Activated B cell treated with CpG ODN at 0.5 μM for 24 hours (primary cell): ENCODE results near the gene CD83. TPM values are rescaled to one million over a fixed set of nuclear protein-coding genes. Genes with fewer than 3 reads are reported as not detected.

Experiments used
- ATAC-seq: fragments of 200-7000 bp; cut with Tn5 transposase; one replicate; pipeline ENCODE4 v1.10.0; 2021; ENCODE audit warnings: low read depth, mild to moderate bottlenecking, moderate library complexity
- CTCF ChIA-PET: fragments of 350-600 bp; sonication (Branson Sonifier 250); formaldehyde crosslinking; loops from one replicate; lab custom pipeline; 2021; ENCODE audit warnings: antibody characterized with exemption; lab: Charles Lee
- POLR2A ChIA-PET: fragments of 350-600 bp; sonication (Branson Sonifier 250); formaldehyde crosslinking; loops from one replicate; lab custom pipeline; 2021; ENCODE audit warnings: antibody characterized with exemption; lab: Charles Lee
- DNase-seq: peaks from one replicate; pipeline ENCODE4 v3.0.0; 2022
- H3K27ac Mint-ChIP-seq: one replicate; pipeline ENCODE4 v1.8.0; 2020; ENCODE audit warnings: mixed read lengths
- H3K27me3 Mint-ChIP-seq: one replicate; pipeline ENCODE4 v1.8.0; 2021; ENCODE audit warnings: mixed read lengths
- H3K36me3 Mint-ChIP-seq: one replicate; pipeline ENCODE4 v1.8.0; 2021; ENCODE audit warnings: low read depth, mixed read lengths
- H3K4me1 Mint-ChIP-seq: one replicate; pipeline ENCODE4 v1.8.0; 2021; ENCODE audit warnings: mixed read lengths
- H3K4me3 Mint-ChIP-seq: one replicate; pipeline ENCODE4 v1.8.0; 2020; ENCODE audit warnings: mild to moderate bottlenecking, mixed read lengths
- H3K9me3 Mint-ChIP-seq: one replicate; pipeline ENCODE4 v1.8.0; 2020; ENCODE audit warnings: mixed read lengths
- intact Hi-C: fragments of 100-400 bp; cut with micrococcal nuclease; formaldehyde crosslinking; loops from one replicate; pipeline ENCODE4 v1.15.1; 2024
- total RNA-seq: library from RNA; stranded (reverse); gene quantifications from 2 replicates; pipeline ENCODE4 v1.2.3, GENCODE V29; 2022
- TF ChIP-seq, protein P1 (sequence below): fragments of 200-600 bp; IDR thresholded peaks from one replicate; pipeline ENCODE4 v1.8.0; 2022; ENCODE audit warnings: antibody characterized with exemption, mild to moderate bottlenecking

Gene CD83
- total RNA-seq, 1 donor from 2014 or later, result 483 TPM

DNA sequence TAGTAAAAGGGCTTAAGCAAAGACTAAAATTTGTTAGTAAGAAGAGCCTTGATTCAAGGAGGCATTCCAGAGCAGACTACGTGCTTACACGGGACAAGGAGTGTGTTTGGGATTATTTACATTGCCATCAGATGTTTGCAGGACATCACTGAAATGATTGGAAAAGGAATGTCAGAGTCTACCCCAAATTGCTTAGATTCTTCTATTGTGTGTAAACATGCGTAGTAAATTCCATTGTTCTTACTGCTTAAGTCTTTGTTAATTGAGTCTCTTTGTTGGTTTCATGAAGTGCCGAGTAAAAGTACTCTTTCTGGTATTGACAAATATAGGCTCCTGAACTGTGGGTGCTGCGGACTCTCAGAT lies 60.5 kb downstream of the CD83 start:
- intact Hi-C loops, result no loop called here
- H3K4me3 Mint-ChIP-seq, result no peak overlapping the region
- no peak for DNase-seq
- CTCF ChIA-PET, result no interaction called here
- no peak overlapping the region for H3K27ac Mint-ChIP-seq
- POLR2A ChIA-PET, result interaction anchor here (0.6 kb wide), 1 partner anchor 384 kb away, joined by 3 read pairs; no protein-coding TSS in a partner anchor
- TF ChIP-seq, protein P1, sequence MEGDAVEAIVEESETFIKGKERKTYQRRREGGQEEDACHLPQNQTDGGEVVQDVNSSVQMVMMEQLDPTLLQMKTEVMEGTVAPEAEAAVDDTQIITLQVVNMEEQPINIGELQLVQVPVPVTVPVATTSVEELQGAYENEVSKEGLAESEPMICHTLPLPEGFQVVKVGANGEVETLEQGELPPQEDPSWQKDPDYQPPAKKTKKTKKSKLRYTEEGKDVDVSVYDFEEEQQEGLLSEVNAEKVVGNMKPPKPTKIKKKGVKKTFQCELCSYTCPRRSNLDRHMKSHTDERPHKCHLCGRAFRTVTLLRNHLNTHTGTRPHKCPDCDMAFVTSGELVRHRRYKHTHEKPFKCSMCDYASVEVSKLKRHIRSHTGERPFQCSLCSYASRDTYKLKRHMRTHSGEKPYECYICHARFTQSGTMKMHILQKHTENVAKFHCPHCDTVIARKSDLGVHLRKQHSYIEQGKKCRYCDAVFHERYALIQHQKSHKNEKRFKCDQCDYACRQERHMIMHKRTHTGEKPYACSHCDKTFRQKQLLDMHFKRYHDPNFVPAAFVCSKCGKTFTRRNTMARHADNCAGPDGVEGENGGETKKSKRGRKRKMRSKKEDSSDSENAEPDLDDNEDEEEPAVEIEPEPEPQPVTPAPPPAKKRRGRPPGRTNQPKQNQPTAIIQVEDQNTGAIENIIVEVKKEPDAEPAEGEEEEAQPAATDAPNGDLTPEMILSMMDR, result no peak
- H3K4me1 Mint-ChIP-seq, result peaks cover 4% of the 10 kb centered on the region
- no peak for ATAC-seq
- H3K36me3 Mint-ChIP-seq, result peaks cover 18% of the 10 kb centered on the region
- H3K27me3 Mint-ChIP-seq, result no peaks in the 10 kb centered on the region
- H3K9me3 Mint-ChIP-seq, result no peaks in the 10 kb centered on the region

DNA sequence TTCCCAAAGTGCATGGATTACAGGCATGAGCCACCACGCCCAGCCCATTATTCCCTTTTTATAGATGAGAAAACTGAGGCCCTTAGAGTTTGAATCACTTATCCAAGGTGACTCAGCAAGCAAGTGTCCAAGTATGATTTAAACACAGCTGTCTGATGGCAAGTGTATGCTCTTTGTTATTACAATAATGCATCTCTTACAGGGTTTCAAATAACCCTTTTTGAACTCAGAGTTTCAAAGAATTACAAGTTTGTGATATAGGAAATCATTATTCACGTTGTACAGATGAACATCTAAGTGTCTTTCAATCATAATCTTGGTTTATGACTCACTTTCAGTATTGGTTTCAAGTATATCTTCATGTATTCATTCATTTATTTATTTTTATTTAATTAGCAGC lies 63.0 kb downstream of the CD83 start:
- TF ChIP-seq, protein P1, result no peak
- H3K9me3 Mint-ChIP-seq, result no peaks in the 10 kb centered on the region
- H3K27me3 Mint-ChIP-seq, result no peaks in the 10 kb centered on the region
- H3K36me3 Mint-ChIP-seq, result peaks cover 21% of the 10 kb centered on the region
- no peak overlapping the region for H3K27ac Mint-ChIP-seq
- no peak overlapping the region for H3K4me3 Mint-ChIP-seq
- no peaks in the 10 kb centered on the region for H3K4me1 Mint-ChIP-seq
- ChIA-PET CTCF (no interaction called here), POLR2A (no interaction called here)
- intact Hi-C loops, result no loop called here
- ATAC-seq (no peak), DNase-seq (no peak)

DNA sequence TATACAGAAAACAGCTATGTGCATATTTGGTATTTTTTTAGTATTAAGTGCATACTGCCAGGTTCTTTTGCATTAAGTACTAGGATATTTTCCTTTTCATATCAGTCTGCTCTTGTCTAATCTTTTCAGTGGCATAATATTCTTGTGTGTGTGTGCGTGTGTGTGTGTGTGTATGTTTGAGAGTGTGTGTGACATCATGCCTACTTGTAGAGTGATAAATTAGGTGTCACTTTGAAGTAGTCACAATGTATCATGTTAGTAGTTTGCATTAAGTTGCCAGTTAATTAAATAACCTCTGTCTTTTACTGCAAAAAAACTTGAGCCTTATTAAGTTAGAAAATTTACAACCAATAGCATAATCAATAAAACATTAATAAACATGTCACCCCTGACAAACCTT lies 65.3 kb downstream of the CD83 start:
- no peak overlapping the region for H3K27ac Mint-ChIP-seq
- no peak for ATAC-seq

More for the DNA sequence above, 65.3 kb downstream of the CD83 start:
- POLR2A ChIA-PET, result no interaction called here
- TF ChIP-seq, protein P1, result no peak
- intact Hi-C loops, result no loop called here
- CTCF ChIA-PET, result no interaction called here
- no peaks in the 10 kb centered on the region for H3K4me1 Mint-ChIP-seq
- no peak overlapping the region for H3K4me3 Mint-ChIP-seq
- H3K27me3 Mint-ChIP-seq, result no peaks in the 10 kb centered on the region
- H3K9me3 Mint-ChIP-seq, result no peaks in the 10 kb centered on the region
- peaks cover 28% of the 10 kb centered on the region for H3K36me3 Mint-ChIP-seq
- DNase-seq, result no peak

Other genes starting within 250 kb of the CD83 start
- 0.15 TPM in 1 of 2 replicates, not detected in the other for gene RNF182, start 192.8 kb upstream of the CD83 start, total RNA-seq